Esophagus squamous epithelium (tissue), 5 donors: ENCODE measurements around the gene CDCA8. TPM values are rescaled to one million over a fixed set of nuclear protein-coding genes. Genes with fewer than 3 reads are reported as not detected.
A peak's percentile ranks its signal among the peaks of the same experiment; 100 is the strongest.

Source experiments
- DNase-seq: peaks from one replicate; lab custom pipeline; 2025; lab: John Stamatoyannopoulos, UW
- H3K27ac ChIP-seq, 4 donors: fragments of 200-600 bp; sonication (generic); one replicate each; pipeline ENCODE4 v1.5.1; 2016 to 2019; ENCODE audit warnings: mild to moderate bottlenecking in 1 of 4
- H3K27me3 ChIP-seq, 4 donors: fragments of 200-600 bp; sonication (generic); 1 replicate in 3 of 4; 2 replicates in 1 of 4; pipeline versions ENCODE4 v1.5.1 to v1.6.0; 2017 to 2021; ENCODE audit warnings: antibody characterized with exemption in 1 of 4
- H3K36me3 ChIP-seq, 3 donors: fragments of 200-600 bp; sonication (generic); one replicate each; pipeline ENCODE4 v1.5.1; 2016 to 2019
- H3K4me1 ChIP-seq, 3 donors: fragments of 200-600 bp; sonication (generic); one replicate each; pipeline ENCODE4 v1.5.1; 2017 to 2019
- H3K4me3 ChIP-seq, 4 donors: fragments of 200-600 bp; sonication (generic); 1 replicate in 3 of 4; 2 replicates in 1 of 4; pipeline ENCODE4 v1.5.1; 2016 to 2019; ENCODE audit warnings: mild to moderate bottlenecking in 2 of 4, moderate library complexity in 1 of 4
- H3K9me3 ChIP-seq, 3 donors: fragments of 200-600 bp; sonication (generic); one replicate each; pipeline ENCODE4 v1.5.1; 2016 to 2019
- POLR2A ChIP-seq, 4 donors: fragments of 450-650 bp; IDR thresholded peaks; one replicate each; pipeline ENCODE4 v1.6.1; 2017; ENCODE audit warnings: antibody characterized with exemption in 4 of 4, mild to moderate bottlenecking in 4 of 4, moderate library complexity in 3 of 4
- WGBS, 2 donors: methylation state at CpG; one replicate each; pipeline ENCODE4 v1.1.5; 2018; 5-methylcytosine and 5-hydroxymethylcytosine counted together
- intact Hi-C: fragments of 100-400 bp; cut with DNase I; formaldehyde crosslinking; loops from one replicate; pipeline ENCODE4 v1.15.0; 2022
- total RNA-seq, 4 donors: library from RNA; depleted of rRNA; stranded (reverse); fragments of >200 nt; gene quantifications; one replicate each; pipeline ENCODE4 v1.1.0, GENCODE V29; 2016
- TF ChIP-seq, protein P1 (sequence below), 6 experiments: fragments of 450-650 bp in 4 of 6; fragments of 200-600 bp in 2 of 6; sonication (generic) in 2 of 6; IDR thresholded peaks; one replicate each; pipeline ENCODE4 v1.5.1; 2016 to 2019; ENCODE audit warnings: antibody characterized with exemption in 6 of 6, mild to moderate bottlenecking in 4 of 6, moderate library complexity in 4 of 6
- donor health status: DM: yes; HTN: yes; CAD: no.

CDCA8 gene
- total RNA-seq, 4 donors from 2014 or later = 3.4 to 15.1 (median 7.5) TPM

- H3K27me3 ChIP-seq = no peaks in the 10 kb centered on the region
- H3K9me3 ChIP-seq = no peaks in the 10 kb centered on the region
- 76 to 83% methylated on average over 4 of the region's 4 CpGs for WGBS, 2 donors
- H3K36me3 ChIP-seq = peaks cover 0 to 43% (median 11%) of the 10 kb centered on the region in 3 donors
- intact Hi-C loops = loop anchor here (10.0 kb wide), 2 partner anchors 134 to 234 kb away; partner anchors contain the start of genes DNALI1 and SNIP1
- H3K27ac ChIP-seq = no peak overlapping the region
- no peak for DNase-seq
- H3K4me1 ChIP-seq = peaks cover 22 to 43% (median 28%) of the 10 kb centered on the region in 3 donors
- peak overlapping the region in 3 of 4 donors; percentile 88 to 97 (median 88) for H3K4me3 ChIP-seq
- TF ChIP-seq POLR2A (IDR thresholded peaks at IDR 0.05) = no peak
- TF ChIP-seq, protein P1, sequence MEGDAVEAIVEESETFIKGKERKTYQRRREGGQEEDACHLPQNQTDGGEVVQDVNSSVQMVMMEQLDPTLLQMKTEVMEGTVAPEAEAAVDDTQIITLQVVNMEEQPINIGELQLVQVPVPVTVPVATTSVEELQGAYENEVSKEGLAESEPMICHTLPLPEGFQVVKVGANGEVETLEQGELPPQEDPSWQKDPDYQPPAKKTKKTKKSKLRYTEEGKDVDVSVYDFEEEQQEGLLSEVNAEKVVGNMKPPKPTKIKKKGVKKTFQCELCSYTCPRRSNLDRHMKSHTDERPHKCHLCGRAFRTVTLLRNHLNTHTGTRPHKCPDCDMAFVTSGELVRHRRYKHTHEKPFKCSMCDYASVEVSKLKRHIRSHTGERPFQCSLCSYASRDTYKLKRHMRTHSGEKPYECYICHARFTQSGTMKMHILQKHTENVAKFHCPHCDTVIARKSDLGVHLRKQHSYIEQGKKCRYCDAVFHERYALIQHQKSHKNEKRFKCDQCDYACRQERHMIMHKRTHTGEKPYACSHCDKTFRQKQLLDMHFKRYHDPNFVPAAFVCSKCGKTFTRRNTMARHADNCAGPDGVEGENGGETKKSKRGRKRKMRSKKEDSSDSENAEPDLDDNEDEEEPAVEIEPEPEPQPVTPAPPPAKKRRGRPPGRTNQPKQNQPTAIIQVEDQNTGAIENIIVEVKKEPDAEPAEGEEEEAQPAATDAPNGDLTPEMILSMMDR (IDR thresholded peaks at IDR 0.05) = no peak
Observed at GRCh38 chr1:37688926-37689325, 3.4 kb upstream of the CDCA8 start.

GRCh38 chr1:37691497-37692077, 729 bp upstream of the CDCA8 start:
- Histone ChIP-seq H3K36me3 (peaks cover 0 to 16% (median 3%) of the 10 kb centered on the region in 3 donors), H3K4me3 (peak overlapping the region; percentile 64 to 97 (median 88)), H3K27me3 (no peaks in the 10 kb centered on the region), H3K27ac (peak overlapping the region; percentile 84 to 94 (median 90)), H3K9me3 (no peaks in the 10 kb centered on the region), H3K4me1 (peaks cover 22 to 43% (median 28%) of the 10 kb centered on the region in 3 donors)
- intact Hi-C loops = loop anchor here (10.0 kb wide), 1 partner anchor 113 kb away; the partner anchor contains the start of genes C1orf122 and YRDC
- DNase-seq = no peak
- 0% methylated on average over 11 of the region's 45 CpGs; no CpG with 5 or more reads in 1 of the 2 donors for WGBS, 2 donors
- TF ChIP-seq, protein P1 (IDR thresholded peaks at IDR 0.05) = peak in 1 of 6 experiments; percentile 28
- no peak for TF ChIP-seq POLR2A (IDR thresholded peaks at IDR 0.05)

DNA sequence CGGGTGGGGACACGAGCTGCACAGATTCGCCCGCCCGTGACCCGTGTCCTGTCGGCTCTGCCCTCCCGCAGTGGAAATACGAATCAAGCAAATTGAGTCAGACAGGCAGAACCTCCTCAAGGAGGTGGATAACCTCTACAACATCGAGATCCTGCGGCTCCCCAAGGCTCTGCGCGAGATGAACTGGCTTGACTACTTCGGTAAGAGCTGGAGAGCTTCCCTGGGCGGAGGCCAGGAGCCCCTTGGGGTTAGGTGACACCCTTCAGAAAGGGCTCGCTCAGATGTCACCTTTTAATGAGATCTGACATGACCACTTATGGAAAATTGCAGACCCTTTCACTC, 489 bp downstream of the CDCA8 start:
- WGBS, 2 donors = 0 to 7% methylated on average over 1 to 9 of the region's 16 CpGs
- no peak for TF ChIP-seq POLR2A (IDR thresholded peaks at IDR 0.05)
- TF ChIP-seq, protein P1 (IDR thresholded peaks at IDR 0.05) = no peak
- Histone ChIP-seq H3K4me1 (peaks cover 22 to 43% (median 28%) of the 10 kb centered on the region in 3 donors), H3K27me3 (no peaks in the 10 kb centered on the region), H3K27ac (peak overlapping the region; percentile 75 to 94 (median 90)), H3K9me3 (no peaks in the 10 kb centered on the region), H3K4me3 (peak overlapping the region; percentile 64 to 97 (median 88)), H3K36me3 (peaks cover 0 to 16% (median 2%) of the 10 kb centered on the region in 3 donors)
- no peak for DNase-seq
- intact Hi-C loops = loop anchor here (10.0 kb wide), 1 partner anchor 112 kb away; the partner anchor contains the start of genes C1orf122 and YRDC

DNA sequence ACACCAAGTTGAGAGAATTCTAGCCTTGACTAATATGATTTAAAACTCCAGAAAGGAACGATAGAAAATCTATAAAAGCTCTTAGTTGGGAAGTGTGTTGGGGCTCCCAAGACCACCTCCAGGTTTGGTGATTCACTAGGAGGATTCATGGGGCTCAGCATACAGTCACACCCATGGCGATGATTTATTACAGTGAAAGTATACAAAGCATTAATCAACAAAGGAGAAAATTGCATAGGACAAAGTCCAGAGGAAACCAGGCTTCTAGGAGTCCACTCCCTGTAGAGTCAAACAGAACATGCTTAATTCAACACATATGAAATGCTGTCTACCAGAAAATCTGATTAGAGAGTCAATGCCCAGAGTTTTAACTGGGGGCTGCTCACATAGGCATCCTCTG, 4.8 kb downstream of the CDCA8 start:
- Histone ChIP-seq H3K27me3 (no peaks in the 10 kb centered on the region), H3K4me3 (no peak overlapping the region), H3K27ac (no peak overlapping the region), H3K36me3 (peaks cover 0 to 37% (median 0%) of the 10 kb centered on the region in 3 donors), H3K9me3 (no peaks in the 10 kb centered on the region), H3K4me1 (peaks cover 0 to 11% (median 5%) of the 10 kb centered on the region in 3 donors)
- no peak for TF ChIP-seq POLR2A (IDR thresholded peaks at IDR 0.05)
- TF ChIP-seq, protein P1 (IDR thresholded peaks at IDR 0.05) = no peak
- intact Hi-C loops = loop anchor here (10.0 kb wide), 1 partner anchor 108 kb away; the partner anchor contains the start of genes C1orf122 and YRDC
- 76 to 91% methylated on average over 2 of the region's 2 CpGs for WGBS, 2 donors
- no peak for DNase-seq

DNA sequence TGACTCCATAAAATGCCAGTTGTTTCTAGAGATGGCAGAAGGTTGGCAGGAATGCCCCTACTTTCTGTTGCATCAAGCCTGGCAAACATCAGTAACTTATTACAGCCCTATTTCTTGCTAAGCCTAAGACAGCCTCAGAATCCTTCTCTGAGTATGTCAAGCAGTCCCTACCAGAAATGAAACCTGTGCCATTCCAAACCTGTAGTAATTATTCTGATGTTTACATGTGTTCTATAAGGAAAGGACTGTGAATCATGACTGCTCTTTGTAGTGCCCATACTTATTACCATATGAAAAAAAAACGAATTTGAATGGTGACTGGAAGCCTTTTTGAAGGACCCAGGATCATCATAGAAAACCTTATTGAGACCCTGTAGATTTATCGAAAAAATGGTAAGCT, 5.4 kb downstream of the CDCA8 start:
- TF ChIP-seq, protein P1 (IDR thresholded peaks at IDR 0.05) = no peak
- TF ChIP-seq POLR2A (IDR thresholded peaks at IDR 0.05) = no peak
- peaks cover 0 to 42% (median 0%) of the 10 kb centered on the region in 3 donors for H3K36me3 ChIP-seq
- no peak for DNase-seq
- peaks cover 0 to 8% (median 3%) of the 10 kb centered on the region in 3 donors for H3K4me1 ChIP-seq
- H3K9me3 ChIP-seq = no peaks in the 10 kb centered on the region
- intact Hi-C loops = loop anchor here (10.0 kb wide), 1 partner anchor 107 kb away; the partner anchor contains the start of genes C1orf122 and YRDC
- no peaks in the 10 kb centered on the region for H3K27me3 ChIP-seq
- H3K4me3 ChIP-seq = no peak overlapping the region
- WGBS, 2 donors = 90 to 92% methylated on average over 2 of the region's 2 CpGs
- no peak overlapping the region for H3K27ac ChIP-seq
